K562 (cell line): ENCODE results near the gene VPS50. TPM values are rescaled to one million over a fixed set of nuclear protein-coding genes. Genes with fewer than 3 reads are reported as not detected.

Experiments used
- ATAC-seq: fragments of 200-7000 bp; cut with Tn5 transposase; 3 replicates; pipeline ENCODE4 v1.9.1; 2020; ENCODE audit warnings: moderate library complexity
- BruUV-seq: library from RNA; stranded (reverse); fragments of 400-500 nt; replicated peaks from 2 replicates; lab custom pipeline; 2021; lab: Mats Ljungman, UMichigan
- CTCF ChIA-PET: fragments of 300-600 bp; formaldehyde crosslinking; extraction: SDS; loops from one replicate; lab custom pipeline; 2021; ENCODE audit warnings: low intra/inter-chr PET ratio; lab: Yijun Ruan, JAX
- POLR2A ChIA-PET: fragments of 300-600, 350-650 bp; sonication (Branson Sonifier 250); formaldehyde crosslinking; extraction: SDS; loops from one replicate; lab custom pipeline; 2021; ENCODE audit warnings: antibody characterized with exemption, inconsistent platforms; lab: Yijun Ruan, JAX
- DNase-seq, 4 experiments: peaks; one replicate each; pipeline versions ENCODE4 v3.0.0 to v3.0.0-alpha.2; 2011 to 2018; ENCODE audit warnings: low spot score in 3 of 4, mixed read lengths in 3 of 4; ENCODE audit errors: extremely low read depth in 1 of 4
- FAIRE-seq: peaks from 2 replicates; lab custom pipeline; 2011; peaks lifted over from hg19 to GRCh38; lab: Jason Lieb, UNC
- H2AFZ ChIP-seq: 2 replicates; pipeline ENCODE4 v1.6.0; 2011; ENCODE audit warnings: low read depth, low read length, control low read depth, inconsistent platforms
- H3K27ac ChIP-seq: fragments of 200-600 bp; 3 replicates; pipeline ENCODE4 v1.8.0; 2011; ENCODE audit warnings: low read depth, mild to moderate bottlenecking, control low read depth, inconsistent platforms, low read length, moderate library complexity, mixed read lengths; ENCODE audit errors: extremely low read depth
- H3K27me3 ChIP-seq, 2 experiments: fragments of 300-600 bp in 1 of 2; 2 replicates in 1 of 2; 3 replicates in 1 of 2; pipeline versions ENCODE4 v1.6.0 to v1.8.0; 2011; ENCODE audit warnings: inconsistent platforms in 2 of 2, low read length in 2 of 2, mild to moderate bottlenecking in 1 of 2, mixed read lengths in 1 of 2, moderate library complexity in 1 of 2; ENCODE audit not compliant: control insufficient read depth in 2 of 2, insufficient read depth in 2 of 2
- H3K36me3 ChIP-seq: fragments of 300-600 bp; 3 replicates; pipeline ENCODE4 v1.8.0; 2011; ENCODE audit warnings: mild to moderate bottlenecking, low read length, inconsistent platforms; ENCODE audit not compliant: control insufficient read depth, insufficient read depth
- H3K4me1 ChIP-seq, 2 experiments: fragments of 200-600 bp in 1 of 2; replicated peaks in 1 of 2; 2 replicates in 1 of 2; 3 replicates in 1 of 2; pipeline versions ENCODE4 v1.5.1 to v1.8.0; 2011; ENCODE audit warnings: inconsistent platforms in 2 of 2, low read length in 2 of 2, mild to moderate bottlenecking in 1 of 2, mixed read lengths in 1 of 2, moderate library complexity in 1 of 2; ENCODE audit not compliant: control insufficient read depth in 2 of 2, insufficient read depth in 2 of 2
- H3K4me2 ChIP-seq: 2 replicates; pipeline ENCODE4 v1.6.1; 2011; ENCODE audit warnings: low read length, control low read depth, inconsistent platforms, mixed read lengths; ENCODE audit not compliant: insufficient read depth
- H3K4me3 ChIP-seq: fragments of 200-600 bp; sonication (generic), shearing (Covaris generic); 2 replicates; pipeline ENCODE4 v1.5.1; 2016; ENCODE audit warnings: control low read depth, inconsistent platforms
- H3K79me2 ChIP-seq: fragments of 200-600 bp; 3 replicates; pipeline ENCODE4 v1.8.0; 2011; ENCODE audit warnings: low read length, inconsistent platforms; ENCODE audit not compliant: control insufficient read depth, insufficient read depth
- H3K9ac ChIP-seq, 2 experiments: 2 replicates each; pipeline versions ENCODE4 v1.6.0 to v1.6.1; 2011; ENCODE audit warnings: low read depth in 2 of 2, low read length in 2 of 2, control low read depth in 1 of 2, inconsistent platforms in 1 of 2, mild to moderate bottlenecking in 1 of 2, mixed read lengths in 1 of 2; ENCODE audit not compliant: insufficient read depth in 1 of 2
- H3K9me1 ChIP-seq: one replicate; pipeline ENCODE4 v1.6.0; 2011; ENCODE audit warnings: inconsistent platforms, mild to moderate bottlenecking, low read length, moderate library complexity; ENCODE audit not compliant: control insufficient read depth, insufficient read depth
- H3K9me3 ChIP-seq: replicated peaks from 2 replicates; pipeline ENCODE4 v1.5.1; 2011; ENCODE audit warnings: low read depth, low read length, inconsistent platforms; ENCODE audit not compliant: control insufficient read depth, insufficient read depth
- H4K20me1 ChIP-seq: replicated peaks from 2 replicates; pipeline ENCODE4 v1.6.1; 2011; ENCODE audit warnings: low read length, inconsistent platforms, mixed read lengths; ENCODE audit not compliant: control insufficient read depth, insufficient read depth
- ARID1B ChIP-seq: fragments of 450-650 bp; IDR thresholded peaks from 2 replicates; pipeline ENCODE4 v1.6.1; 2016; ENCODE audit warnings: antibody characterized with exemption, mild to moderate bottlenecking, inconsistent platforms
- CBFA2T3 ChIP-seq: fragments of 450-650 bp; IDR thresholded peaks from 2 replicates; pipeline ENCODE4 v1.6.1; 2017
- FOXK2 ChIP-seq, 2 experiments: fragments of 450-650 bp; IDR thresholded peaks in 1 of 2; conservative IDR thresholded peaks in 1 of 2; 2 replicates each; pipeline ENCODE4 v1.6.1; 2016; ENCODE audit warnings: low read depth in 2 of 2, mild to moderate bottlenecking in 1 of 2
- GMEB1 ChIP-seq: fragments of 250-450 bp; sonication (Bioruptor Pico); IDR thresholded peaks from 2 replicates; pipeline ENCODE4 v1.4.0; 2020; ENCODE audit warnings: mild to moderate bottlenecking
- MEIS2 ChIP-seq: fragments of 450-650 bp; IDR thresholded peaks from 2 replicates; pipeline ENCODE4 v1.6.1; 2014; ENCODE audit warnings: mild to moderate bottlenecking; ENCODE audit not compliant: partially characterized antibody
- NKRF ChIP-seq: fragments of 450-650 bp; IDR thresholded peaks from 2 replicates; pipeline ENCODE4 v1.6.1; 2016; ENCODE audit warnings: borderline replicate concordance
- PRMT5 ChIP-seq: sonication (generic); formaldehyde crosslinking; IDR thresholded peaks from 2 replicates; pipeline ENCODE4 v1.5.0; 2020; ENCODE audit warnings: missing genetic modification reagents
- RBFOX2 ChIP-seq: fragments of 200-400 bp; formaldehyde crosslinking; IDR thresholded peaks from 2 replicates; pipeline ENCODE4 v1.6.1; 2017; ENCODE audit warnings: low read depth, mild to moderate bottlenecking, low read length, moderate library complexity
- SP2 ChIP-seq: IDR thresholded peaks from 2 replicates; pipeline ENCODE4 v1.6.1; 2011; ENCODE audit warnings: mild to moderate bottlenecking, low read depth, low read length, moderate library complexity; ENCODE audit not compliant: poor library complexity, severe bottlenecking; ENCODE audit errors: extremely low read depth
- TCF3 ChIP-seq: sonication (generic); formaldehyde crosslinking; IDR thresholded peaks from 2 replicates; pipeline ENCODE4 v1.4.0; 2020; ENCODE audit warnings: mild to moderate bottlenecking, missing genetic modification reagents
- TEAD4 ChIP-seq, 2 experiments: sonication (generic) in 1 of 2; formaldehyde crosslinking in 1 of 2; IDR thresholded peaks; 2 replicates each; pipeline versions ENCODE4 v1.6.1 to v1.8.0; 2012 to 2022; ENCODE audit warnings: borderline replicate concordance in 1 of 2, inconsistent platforms in 1 of 2, low read length in 1 of 2, mild to moderate bottlenecking in 1 of 2, missing genetic modification reagents in 1 of 2
- WGBS: fragments of 100-300 bp; shearing (Covaris generic); methylation state at CpG from one replicate; pipeline ENCODE4 v1.1.6; 2016; ENCODE audit warnings: low coverage, mixed read lengths; ENCODE audit not compliant: insufficient coverage; ENCODE audit errors: missing lambda C conversion rate; 5-methylcytosine and 5-hydroxymethylcytosine counted together
- in situ Hi-C: fragments of 300-500 bp; cut with MboI; formaldehyde crosslinking; loops from 4 replicates; pipeline ENCODE4 v1.15.0; 2018; ENCODE audit warnings: inconsistent platforms, mixed read lengths
- intact Hi-C: fragments of 100-400 bp; cut with micrococcal nuclease; formaldehyde crosslinking; loops from 2 replicates; pipeline ENCODE4 v1.14.2; 2022
- polyA plus RNA-seq, 8 experiments: library from polyadenylated mRNA; depleted of rRNA in 4 of 8; stranded (reverse) in 5 of 8; unstranded in 3 of 8; fragments of >200 nt; fragmentation: Nextera tagmentation in 2 of 8; fragmentation: Illumina TruSeq in 1 of 8; extraction: Ambion mirVana in 2 of 8; extraction: Trizol in 1 of 8; gene quantifications; 2 replicates each; pipeline versions ENCODE4 v1.2.1 to v1.2.3, GENCODE V29; 2011 to 2014; ENCODE audit warnings: inconsistent platforms in 1 of 8, missing spikeins in 1 of 8
- total RNA-seq, 7 experiments: library from RNA; depleted of rRNA in 6 of 7; stranded (reverse); fragments of >200 nt in 6 of 7; fragmentation: Illumina TruSeq in 2 of 7; extraction: Trizol in 2 of 7; gene quantifications; 2 replicates each; pipeline versions ENCODE4 v1.2.1 to v1.2.3, GENCODE V29; 2011 to 2021; ENCODE audit warnings: low replicate concordance in 1 of 7
- TF ChIP-seq, protein P1 (sequence below): fragments of 450-650 bp; IDR thresholded peaks from 2 replicates; pipeline ENCODE4 v1.6.1; 2018; ENCODE audit not compliant: partially characterized antibody

VPS50 gene
- total and polyA plus RNA-seq, 9 of the 15 experiments (the other 6 are each of a cell fraction or from before 2014, with no cell fraction given), result 10.5 to 29.4 (median 15.8) TPM

GRCh38 chr7:93238748-93239147 is 6.6 kb downstream of the VPS50 start:
- peak in 1 of 4 experiments; percentile 35 for DNase-seq
- H3K4me2 ChIP-seq, result peak overlapping the region; percentile 33; the same call in 1 of the 2 replicates
- ChIA-PET POLR2A (no interaction called here), CTCF (no interaction called here)
- H3K36me3 ChIP-seq, result no peaks in the 10 kb centered on the region
- WGBS, result 15% methylated on average over 2 of the region's 2 CpGs
- TF ChIP-seq RBFOX2 (no peak), MEIS2 (peak; percentile 46), TEAD4 (IDR thresholded peaks at IDR 0.05; ENCODE audit: low read length) (peak; percentile 56; the same call in 1 of the 2 replicates), TEAD4 (CRISPR knock-in tag; IDR thresholded peaks at IDR 0.05; ENCODE audit: borderline replicate concordance) (no peak), PRMT5 (CRISPR knock-in tag) (no peak), SP2 (no peak), FOXK2 (conservative IDR thresholded peaks at IDR 0.05 in 1 of 2, IDR thresholded peaks at IDR 0.05 in 1 of 2; ENCODE audit: low read depth in 2 of 2) (no peak), ARID1B (peak; percentile 54), TCF3 (CRISPR knock-in tag) (peak; percentile 75), NKRF (peak; percentile 17; the same call in 1 of the 2 replicates), GMEB1 (CRISPR knock-in tag) (no peak), CBFA2T3 (peak; percentile 25; the same call in 1 of the 2 replicates)
- TF ChIP-seq, protein P1, sequence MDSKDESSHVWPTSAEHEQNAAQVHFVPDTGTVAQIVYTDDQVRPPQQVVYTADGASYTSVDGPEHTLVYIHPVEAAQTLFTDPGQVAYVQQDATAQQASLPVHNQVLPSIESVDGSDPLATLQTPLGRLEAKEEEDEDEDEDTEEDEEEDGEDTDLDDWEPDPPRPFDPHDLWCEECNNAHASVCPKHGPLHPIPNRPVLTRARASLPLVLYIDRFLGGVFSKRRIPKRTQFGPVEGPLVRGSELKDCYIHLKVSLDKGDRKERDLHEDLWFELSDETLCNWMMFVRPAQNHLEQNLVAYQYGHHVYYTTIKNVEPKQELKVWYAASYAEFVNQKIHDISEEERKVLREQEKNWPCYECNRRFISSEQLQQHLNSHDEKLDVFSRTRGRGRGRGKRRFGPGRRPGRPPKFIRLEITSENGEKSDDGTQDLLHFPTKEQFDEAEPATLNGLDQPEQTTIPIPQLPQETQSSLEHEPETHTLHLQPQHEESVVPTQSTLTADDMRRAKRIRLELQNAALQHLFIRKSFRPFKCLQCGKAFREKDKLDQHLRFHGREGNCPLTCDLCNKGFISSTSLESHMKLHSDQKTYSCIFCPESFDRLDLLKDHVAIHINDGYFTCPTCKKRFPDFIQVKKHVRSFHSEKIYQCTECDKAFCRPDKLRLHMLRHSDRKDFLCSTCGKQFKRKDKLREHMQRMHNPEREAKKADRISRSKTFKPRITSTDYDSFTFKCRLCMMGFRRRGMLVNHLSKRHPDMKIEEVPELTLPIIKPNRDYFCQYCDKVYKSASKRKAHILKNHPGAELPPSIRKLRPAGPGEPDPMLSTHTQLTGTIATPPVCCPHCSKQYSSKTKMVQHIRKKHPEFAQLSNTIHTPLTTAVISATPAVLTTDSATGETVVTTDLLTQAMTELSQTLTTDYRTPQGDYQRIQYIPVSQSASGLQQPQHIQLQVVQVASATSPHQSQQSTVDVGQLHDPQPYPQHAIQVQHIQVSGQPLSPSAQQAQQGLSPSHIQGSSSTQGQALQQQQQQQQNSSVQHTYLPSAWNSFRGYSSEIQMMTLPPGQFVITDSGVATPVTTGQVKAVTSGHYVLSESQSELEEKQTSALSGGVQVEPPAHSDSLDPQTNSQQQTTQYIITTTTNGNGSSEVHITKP, result no peak
- intact Hi-C loops (no loop called here), in situ Hi-C loops (loop anchor here (5.0 kb wide), 1 partner anchor 309 kb away; no protein-coding TSS in a partner anchor)
- no peak for FAIRE-seq
- no peaks in the 10 kb centered on the region for H3K9me1 ChIP-seq
- no peak overlapping the region for H3K4me3 ChIP-seq
- no peaks in the 10 kb centered on the region for H3K9me3 ChIP-seq
- peaks cover 11% of the 10 kb centered on the region; the same call in 1 of the 3 replicates for H3K79me2 ChIP-seq
- no TSS peak for BruUV-seq
- no peak overlapping the region for H2AFZ ChIP-seq
- no peak overlapping the region for H3K9ac ChIP-seq
- H3K27ac ChIP-seq, result peak overlapping the region; percentile 25; the same call in 1 of the 3 replicates
- peak; percentile 45 for ATAC-seq
- no peaks in the 10 kb centered on the region for H4K20me1 ChIP-seq
- peaks cover 0 to 4% of the 10 kb centered on the region in 2 experiments; a peak in 2 of 5 replicates for H3K4me1 ChIP-seq
- no peaks in the 10 kb centered on the region for H3K27me3 ChIP-seq
